ENCODE measurements around the gene CFAP299.

- TF ChIP-seq CTCF (IDR thresholded peaks at IDR 0.05; ENCODE audit: low read depth, low read length, poor library complexity, severe bottlenecking) = no peak
- TF ChIP-seq EZH2phosphoT487 (IDR thresholded peaks at IDR 0.05; ENCODE audit: borderline replicate concordance, low read length) = no peak
Observed at GRCh38 chr4:80812145-80812544, 476.6 kb downstream of the CFAP299 start.

All from DOHH2 (cell line).